ENCODE measurements around the gene IRAK2. TPM values are rescaled to one million over a fixed set of nuclear protein-coding genes. Genes with fewer than 3 reads are reported as not detected.
"Not testable (repeated sequence)": the region's sequence is repeated elsewhere in the genome, so short reads cannot be mapped to it uniquely, and the experiment has no call there.

IRAK2 gene
- polyA plus RNA-seq, 5 donors = 1.4 to 2.3 (median 2.0) TPM

GRCh38 chr3:10158555-10158954 lies 6.2 kb upstream of the IRAK2 start:
- DNase-seq = not testable (repeated sequence)

GRCh38 chr3:10160346-10160745 lies 4.4 kb upstream of the IRAK2 start:
- DNase-seq = no peak

GRCh38 chr3:10160925-10161324 lies 3.8 kb upstream of the IRAK2 start:
- DNase-seq = no peak

GRCh38 chr3:10162185-10162584 lies 2.5 kb upstream of the IRAK2 start:
- no peak for DNase-seq

GRCh38 chr3:10164201-10164545 lies 546 bp upstream of the IRAK2 start:
- not testable (repeated sequence) for DNase-seq

GRCh38 chr3:10166213-10166604 lies 1.5 kb downstream of the IRAK2 start:
- DNase-seq = no peak

GRCh38 chr3:10169000-10169496 lies 4.3 kb downstream of the IRAK2 start:
- no peak for DNase-seq

- no peak for DNase-seq
Observed at GRCh38 chr3:10170915-10171478, 6.3 kb downstream of the IRAK2 start.

- DNase-seq = no peak
Observed at GRCh38 chr3:10173095-10173925, 8.6 kb downstream of the IRAK2 start.

GRCh38 chr3:10173926-10174435 lies 9.3 kb downstream of the IRAK2 start:
- DNase-seq = no peak

- DNase-seq = not testable (repeated sequence)
Observed at GRCh38 chr3:10175334-10175733, 10.6 kb downstream of the IRAK2 start.

- DNase-seq = not testable (repeated sequence)
Observed at GRCh38 chr3:10176150-10176549, 11.4 kb downstream of the IRAK2 start.

- no peak for DNase-seq
Observed at GRCh38 chr3:10177737-10178136, 13.0 kb downstream of the IRAK2 start.

GRCh38 chr3:10178892-10179291 lies 14.2 kb downstream of the IRAK2 start:
- DNase-seq = no peak

- DNase-seq = no peak
Observed at GRCh38 chr3:10180289-10180688, 15.6 kb downstream of the IRAK2 start.

GRCh38 chr3:10180738-10181295 lies 16.1 kb downstream of the IRAK2 start:
- no peak for DNase-seq

- DNase-seq = no peak
Observed at GRCh38 chr3:10182950-10183349, 18.2 kb downstream of the IRAK2 start.

GRCh38 chr3:10184250-10184649 lies 19.5 kb downstream of the IRAK2 start:
- DNase-seq = no peak

- no peak for DNase-seq
Observed at GRCh38 chr3:10185804-10186762, 21.4 kb downstream of the IRAK2 start.

GRCh38 chr3:10187290-10187876 lies 22.7 kb downstream of the IRAK2 start:
- DNase-seq = no peak

GRCh38 chr3:10187944-10188343 lies 23.2 kb downstream of the IRAK2 start:
- DNase-seq = no peak
